ENCODE measurements around the gene PBX3.

PBX3 gene

GRCh38 chr9:125913551-125913950 is 166.4 kb downstream of the PBX3 start:
- no peak overlapping the region for H3K27ac ChIP-seq
- TF ChIP-seq CTCF (conservative IDR thresholded peaks at IDR 0.05) (no peak), ZFX (IDR thresholded peaks at IDR 0.05) (no peak)

- TF ChIP-seq CTCF (conservative IDR thresholded peaks at IDR 0.05) (no peak), ZFX (IDR thresholded peaks at IDR 0.05) (no peak)
- H3K27ac ChIP-seq: no peak overlapping the region
These were observed 167.2 kb downstream of the PBX3 start for GRCh38 chr9:125914411-125914810.

- TF ChIP-seq ZFX (IDR thresholded peaks at IDR 0.05): no peak
- no peak overlapping the region for H3K27ac ChIP-seq
These were observed 168.4 kb downstream of the PBX3 start for GRCh38 chr9:125915606-125916005.

- TF ChIP-seq CTCF (conservative IDR thresholded peaks at IDR 0.05) (no peak), ZFX (IDR thresholded peaks at IDR 0.05) (no peak)
- H3K27ac ChIP-seq: no peak overlapping the region
These were observed 172.4 kb downstream of the PBX3 start for GRCh38 chr9:125919565-125919964.

GRCh38 chr9:125920402-125920801 is 173.2 kb downstream of the PBX3 start:
- TF ChIP-seq CTCF (conservative IDR thresholded peaks at IDR 0.05) (no peak), ZFX (IDR thresholded peaks at IDR 0.05) (no peak)
- no peak overlapping the region for H3K27ac ChIP-seq

GRCh38 chr9:125922854-125923253 is 175.7 kb downstream of the PBX3 start:
- H3K27ac ChIP-seq: no peak overlapping the region
- TF ChIP-seq ZFX (IDR thresholded peaks at IDR 0.05) (no peak), CTCF (conservative IDR thresholded peaks at IDR 0.05) (no peak)

- TF ChIP-seq ZFX (IDR thresholded peaks at IDR 0.05): no peak
- TF ChIP-seq CTCF (conservative IDR thresholded peaks at IDR 0.05): no peak
- no peak overlapping the region for H3K27ac ChIP-seq
These were observed 177.2 kb downstream of the PBX3 start for GRCh38 chr9:125924351-125924750.

GRCh38 chr9:125926936-125927335 is 179.8 kb downstream of the PBX3 start:
- H3K27ac ChIP-seq: no peak overlapping the region
- TF ChIP-seq ZFX (IDR thresholded peaks at IDR 0.05) (no peak), CTCF (conservative IDR thresholded peaks at IDR 0.05) (no peak)

Data from C4-2B (cell line).